ENCODE measurements around the gene CLIP3. TPM values are rescaled to one million over a fixed set of nuclear protein-coding genes. Genes with fewer than 3 reads are reported as not detected.
"Not testable (repeated sequence)": the region's sequence is repeated elsewhere in the genome, so short reads cannot be mapped to it uniquely, and the experiment has no call there.

The CLIP3 gene
- total and polyA plus RNA-seq, 12 donors, result 1.3 to 20.1 (median 7.8) TPM

GRCh38 chr19:36047835-36048234 is 15.2 kb upstream of the CLIP3 start:
- Histone ChIP-seq H3K9me3 (replicated peaks in 1 of 3) (no peaks in the 10 kb centered on the region), H3K27me3 (no peaks in the 10 kb centered on the region), H3K36me3 (replicated peaks in 1 of 2) (no peaks in the 10 kb centered on the region), H3K4me3 (no peak overlapping the region), H3K4me1 (replicated peaks in 1 of 2) (no peaks in the 10 kb centered on the region), H3K27ac (no peak overlapping the region)
- no peak for DNase-seq
- TF ChIP-seq POLR2A (IDR thresholded peaks at IDR 0.05), result no peak
- TF ChIP-seq, protein P1, sequence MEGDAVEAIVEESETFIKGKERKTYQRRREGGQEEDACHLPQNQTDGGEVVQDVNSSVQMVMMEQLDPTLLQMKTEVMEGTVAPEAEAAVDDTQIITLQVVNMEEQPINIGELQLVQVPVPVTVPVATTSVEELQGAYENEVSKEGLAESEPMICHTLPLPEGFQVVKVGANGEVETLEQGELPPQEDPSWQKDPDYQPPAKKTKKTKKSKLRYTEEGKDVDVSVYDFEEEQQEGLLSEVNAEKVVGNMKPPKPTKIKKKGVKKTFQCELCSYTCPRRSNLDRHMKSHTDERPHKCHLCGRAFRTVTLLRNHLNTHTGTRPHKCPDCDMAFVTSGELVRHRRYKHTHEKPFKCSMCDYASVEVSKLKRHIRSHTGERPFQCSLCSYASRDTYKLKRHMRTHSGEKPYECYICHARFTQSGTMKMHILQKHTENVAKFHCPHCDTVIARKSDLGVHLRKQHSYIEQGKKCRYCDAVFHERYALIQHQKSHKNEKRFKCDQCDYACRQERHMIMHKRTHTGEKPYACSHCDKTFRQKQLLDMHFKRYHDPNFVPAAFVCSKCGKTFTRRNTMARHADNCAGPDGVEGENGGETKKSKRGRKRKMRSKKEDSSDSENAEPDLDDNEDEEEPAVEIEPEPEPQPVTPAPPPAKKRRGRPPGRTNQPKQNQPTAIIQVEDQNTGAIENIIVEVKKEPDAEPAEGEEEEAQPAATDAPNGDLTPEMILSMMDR (IDR thresholded peaks at IDR 0.05), result no peak
- intact Hi-C loops (cut with DNase I), result no loop called here

GRCh38 chr19:36046443-36047050 is 13.9 kb upstream of the CLIP3 start:
- no peak for DNase-seq
- no peak for TF ChIP-seq POLR2A (IDR thresholded peaks at IDR 0.05)
- TF ChIP-seq, protein P1 (IDR thresholded peaks at IDR 0.05), result no peak
- no peaks in the 10 kb centered on the region for H3K9me3 ChIP-seq (replicated peaks in 1 of 3)
- 92 to 94% (median 93%) methylated on average over 5 of the region's 5 CpGs for WGBS, 4 donors
- no peak overlapping the region for H3K4me3 ChIP-seq
- H3K36me3 ChIP-seq (replicated peaks in 1 of 2), result no peaks in the 10 kb centered on the region
- H3K27ac ChIP-seq, result no peak overlapping the region
- no peaks in the 10 kb centered on the region for H3K27me3 ChIP-seq
- H3K4me1 ChIP-seq (replicated peaks in 1 of 2), result no peaks in the 10 kb centered on the region
- intact Hi-C loops (cut with DNase I), result no loop called here

DNA sequence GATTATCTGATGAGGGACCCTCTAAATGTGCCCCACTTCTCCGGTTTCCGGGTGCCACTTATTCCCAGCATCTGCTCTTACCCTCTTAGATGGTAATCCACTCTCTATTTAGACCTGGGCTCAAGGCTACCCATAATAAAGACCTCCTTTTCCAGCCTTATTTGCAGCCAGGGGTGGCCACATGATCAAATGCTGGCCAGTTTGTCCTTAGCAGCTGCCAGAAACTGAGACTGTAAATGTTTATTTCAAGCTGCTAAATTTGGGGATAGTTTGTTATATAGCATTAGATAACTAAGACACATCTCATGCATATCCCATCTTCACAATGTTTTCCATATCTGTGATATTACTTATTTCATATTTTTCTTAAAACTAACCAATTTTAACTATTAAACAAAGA is 11.3 kb upstream of the CLIP3 start:
- no peaks in the 10 kb centered on the region for H3K36me3 ChIP-seq (replicated peaks in 1 of 2)
- no peaks in the 10 kb centered on the region for H3K4me1 ChIP-seq (replicated peaks in 1 of 2)
- H3K9me3 ChIP-seq (replicated peaks in 1 of 3), result no peaks in the 10 kb centered on the region
- TF ChIP-seq POLR2A (IDR thresholded peaks at IDR 0.05), result no peak
- TF ChIP-seq, protein P1 (IDR thresholded peaks at IDR 0.05), result no peak
- 94 to 98% (median 96%) methylated on average over 2 of the region's 2 CpGs for WGBS, 4 donors
- H3K27ac ChIP-seq, result no peak overlapping the region
- intact Hi-C loops (cut with DNase I), result no loop called here
- no peaks in the 10 kb centered on the region for H3K27me3 ChIP-seq
- H3K4me3 ChIP-seq, result no peak overlapping the region
- no peak for DNase-seq

DNA sequence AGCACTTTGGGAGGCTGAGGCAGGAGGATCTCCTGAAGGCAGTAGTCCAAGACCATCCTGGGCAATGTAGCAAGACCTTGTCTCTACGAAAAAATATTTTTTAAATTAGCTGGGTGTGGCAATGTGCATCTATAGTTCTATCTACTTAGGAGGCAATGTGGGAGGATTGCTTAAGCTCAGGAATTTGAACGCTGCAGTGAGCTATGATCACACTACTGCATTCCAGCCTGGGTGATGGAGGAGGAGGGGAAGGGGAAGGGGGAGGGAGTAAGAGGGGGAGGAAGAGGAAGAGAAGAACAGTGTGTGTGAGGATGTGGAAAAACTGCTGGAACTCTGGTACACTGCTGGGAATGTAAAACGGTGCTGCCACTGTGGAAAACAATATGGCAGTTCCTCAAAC is 9.2 kb upstream of the CLIP3 start:
- Histone ChIP-seq H3K9me3 (replicated peaks in 1 of 3) (no peaks in the 10 kb centered on the region), H3K27me3 (no peaks in the 10 kb centered on the region), H3K36me3 (replicated peaks in 1 of 2) (peaks cover 0 to 7% of the 10 kb centered on the region in 2 donors), H3K4me3 (no peak overlapping the region), H3K4me1 (replicated peaks in 1 of 2) (no peaks in the 10 kb centered on the region), H3K27ac (peak overlapping the region in 2 of 5 donors; percentile 55 to 57)
- intact Hi-C loops (cut with DNase I), result no loop called here
- no peak for TF ChIP-seq POLR2A (IDR thresholded peaks at IDR 0.05)
- TF ChIP-seq, protein P1 (IDR thresholded peaks at IDR 0.05), result no peak
- WGBS, 4 donors, result 41 to 56% (median 53%) methylated on average over 3 of the region's 3 CpGs
- peak in 1 of 7 donors; percentile 12 for DNase-seq

DNA sequence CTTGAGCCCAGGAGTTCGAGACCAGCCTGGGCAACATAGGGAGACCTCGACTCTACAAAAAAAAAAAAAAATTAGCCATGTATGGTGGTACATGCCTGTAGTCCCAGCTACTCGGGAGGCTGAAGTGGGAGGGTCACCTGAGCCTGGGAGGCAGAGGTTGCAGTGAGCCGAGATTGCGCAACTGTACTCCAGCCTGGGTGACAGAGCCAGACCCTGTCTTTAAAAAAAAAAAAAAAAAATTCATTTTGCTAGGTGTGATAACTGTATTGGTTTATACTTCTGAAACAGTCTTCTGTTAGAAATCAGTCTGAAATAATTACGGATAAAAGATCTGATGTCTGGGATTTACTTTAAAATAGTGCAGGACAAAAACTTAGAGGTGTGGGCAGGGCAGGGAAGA is 8.4 kb upstream of the CLIP3 start:
- H3K27ac ChIP-seq, result peak overlapping the region in 2 of 5 donors; percentile 55 to 57
- H3K27me3 ChIP-seq; H3K4me3 ChIP-seq; DNase-seq; H3K36me3 ChIP-seq (replicated peaks in 1 of 2); H3K9me3 ChIP-seq (replicated peaks in 1 of 3); H3K4me1 ChIP-seq (replicated peaks in 1 of 2); intact Hi-C loops (cut with DNase I): not testable (repeated sequence)
- 90 to 93% (median 92%) methylated on average over 6 of the region's 6 CpGs for WGBS, 4 donors

Measured in adrenal gland (tissue), 12 donors.